NCI-H1436 (cell line): ENCODE results near the gene IFNAR1.

Experiments
- DNase-seq: peaks from one replicate; lab custom pipeline; 2025; lab: John Stamatoyannopoulos, UW

Gene IFNAR1

DNA sequence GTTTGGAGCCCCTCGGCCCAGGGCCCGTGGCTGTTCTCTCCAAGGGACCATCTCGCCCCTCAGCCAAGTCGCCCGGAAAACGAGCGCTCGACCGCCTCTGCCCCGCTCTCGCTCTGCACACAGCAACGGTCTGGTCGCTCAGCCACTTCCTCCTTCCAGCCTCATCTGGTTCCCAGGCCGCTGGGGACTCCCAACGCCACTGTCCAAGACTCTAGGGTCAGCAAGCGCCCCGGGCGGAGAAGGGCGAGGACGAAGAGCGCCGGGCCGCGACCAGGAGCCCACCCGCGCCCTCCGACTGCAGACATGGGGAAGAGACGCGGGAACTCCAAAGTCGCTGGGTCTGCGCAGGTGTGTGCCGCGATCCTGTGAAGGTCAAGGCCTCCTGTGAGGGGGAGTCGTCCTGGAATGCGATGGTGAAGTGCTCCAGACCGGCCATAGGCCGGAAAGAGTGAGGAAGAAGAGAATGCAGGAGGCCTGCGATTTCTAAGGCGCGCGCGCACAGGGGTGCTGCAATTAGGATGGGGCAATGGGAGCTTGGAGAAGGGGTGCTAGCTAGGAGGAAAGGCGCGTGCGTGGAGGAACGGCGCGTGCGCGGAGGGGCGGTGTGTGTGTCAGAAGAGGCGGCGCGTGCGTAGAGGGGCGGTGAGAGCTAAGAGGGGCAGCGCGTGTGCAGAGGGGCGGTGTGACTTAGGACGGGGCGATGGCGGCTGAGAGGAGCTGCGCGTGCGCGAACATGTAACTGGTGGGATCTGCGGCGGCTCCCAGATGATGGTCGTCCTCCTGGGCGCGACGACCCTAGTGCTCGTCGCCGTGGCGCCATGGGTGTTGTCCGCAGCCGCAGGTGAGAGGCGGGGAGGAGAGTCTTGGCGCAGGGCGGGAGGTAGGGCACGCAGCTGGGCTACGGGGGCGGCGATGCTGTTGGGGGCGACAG lies at the start of gene IFNAR1:
Gene IFNAR1, plus strand, starts transcription at position 680 of the 931 bp plus-strand sequence. Its CDS starts 86 bp downstream, at position 766.
- DNase-seq, result peak; percentile 98

DNA sequence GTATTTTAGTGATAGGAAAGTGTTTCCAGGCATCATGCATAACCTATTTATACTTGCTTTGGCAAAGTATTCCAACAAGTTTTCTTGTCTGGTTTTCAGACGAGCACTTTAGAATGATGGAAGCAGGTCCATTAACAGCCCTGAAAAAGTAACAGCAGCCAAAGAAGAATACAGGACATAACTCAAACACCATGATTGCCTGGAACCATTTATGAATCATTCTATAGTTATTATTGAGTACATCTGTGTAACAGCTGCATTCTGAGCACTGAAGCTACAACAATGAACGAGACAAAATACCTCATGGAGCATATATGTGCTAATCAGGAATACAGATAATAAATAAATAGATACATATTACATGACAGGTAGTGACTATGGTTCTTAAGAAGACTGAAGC lies 46.0 kb upstream of the IFNAR1 start:
- no peak for DNase-seq

DNA sequence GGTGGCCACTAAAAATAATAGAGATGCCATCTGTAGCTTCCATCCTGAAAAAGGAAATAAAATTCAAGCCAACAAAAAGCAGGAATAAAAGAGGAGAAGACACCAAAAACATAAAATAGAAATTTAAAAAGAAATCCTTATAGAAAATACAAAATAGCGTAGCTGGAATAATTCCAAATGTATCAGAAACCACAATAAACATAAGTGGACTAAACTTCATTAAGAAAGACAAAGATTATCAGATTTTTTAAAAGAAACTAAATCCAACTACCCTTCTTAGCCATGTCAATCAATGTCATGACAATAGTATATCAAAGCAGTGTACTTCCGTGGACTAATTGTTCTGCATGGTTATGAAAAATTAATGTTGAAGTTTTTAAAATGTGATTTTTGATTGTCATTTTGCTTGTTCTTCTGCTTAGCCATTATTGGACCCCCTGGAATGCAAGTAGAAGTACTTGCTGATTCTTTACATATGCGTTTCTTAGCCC lies 45.4 kb upstream of the IFNAR1 start:
- no peak for DNase-seq

DNA sequence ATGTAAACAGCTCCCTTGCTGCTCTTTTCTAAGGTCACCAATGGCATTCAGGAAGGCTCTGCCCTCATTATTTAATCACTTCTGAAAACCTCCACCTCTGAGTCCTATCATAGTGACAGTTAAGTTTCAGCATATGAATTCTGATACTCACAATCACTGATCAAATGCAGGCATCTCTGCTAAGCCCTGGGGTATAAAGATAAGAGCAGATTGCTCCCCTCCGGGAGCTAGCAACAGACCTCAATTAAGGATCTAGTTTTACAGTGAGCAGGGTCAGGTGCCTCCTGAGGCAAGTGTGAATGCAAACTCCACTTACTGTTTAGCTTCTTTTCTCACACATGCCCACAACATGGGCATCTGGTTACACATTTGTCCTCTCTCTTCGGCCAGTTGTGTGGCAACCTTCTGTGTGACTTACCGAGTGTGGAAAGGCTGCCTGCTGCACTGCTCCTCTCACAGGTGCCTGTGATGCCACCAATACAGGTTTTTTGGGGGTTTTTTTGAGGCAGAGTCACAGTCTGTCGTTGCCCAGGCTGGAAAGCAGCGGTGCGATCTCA lies 43.6 kb upstream of the IFNAR1 start:
- DNase-seq, result no peak

DNA sequence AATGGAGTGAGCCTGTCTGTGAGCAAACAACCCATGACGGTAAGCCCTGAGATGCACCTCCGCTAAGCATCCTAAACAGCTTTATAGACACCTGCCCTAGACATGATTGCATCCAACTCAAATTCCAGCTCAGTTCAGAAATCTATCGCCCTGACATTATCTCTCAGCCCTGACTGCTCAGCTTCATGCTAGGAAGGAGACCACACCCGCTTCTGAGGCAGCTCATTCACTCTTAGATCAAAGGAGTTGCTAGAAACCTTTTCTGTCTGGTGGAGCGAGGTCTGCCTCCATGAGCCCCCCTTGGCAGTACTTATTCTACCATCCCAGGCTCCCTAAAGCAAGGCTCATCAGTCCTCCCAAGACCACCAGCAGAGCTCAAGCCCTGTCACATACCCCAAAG lies 41.6 kb upstream of the IFNAR1 start:
- DNase-seq, result no peak

DNA sequence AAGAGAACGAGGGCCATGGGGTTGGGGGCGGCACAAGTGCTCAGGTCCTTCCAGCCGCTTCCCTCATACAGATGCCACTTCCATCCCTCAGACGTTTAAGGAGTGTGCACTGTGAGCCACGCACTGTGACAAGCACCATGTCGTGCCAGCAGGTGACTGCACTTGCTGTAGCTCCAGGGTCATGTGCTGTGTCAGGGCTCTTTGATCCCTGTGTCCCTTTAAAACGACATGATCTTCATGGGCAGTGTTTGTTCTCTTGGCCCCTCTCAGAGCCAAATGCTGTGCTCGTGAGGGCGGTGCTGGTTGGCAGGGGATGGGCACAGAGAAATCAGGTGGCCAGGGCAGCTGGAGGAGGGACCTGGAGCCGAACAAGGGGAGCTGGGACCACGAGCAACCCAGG lies 38.7 kb upstream of the IFNAR1 start:
- DNase-seq, result no peak

DNA sequence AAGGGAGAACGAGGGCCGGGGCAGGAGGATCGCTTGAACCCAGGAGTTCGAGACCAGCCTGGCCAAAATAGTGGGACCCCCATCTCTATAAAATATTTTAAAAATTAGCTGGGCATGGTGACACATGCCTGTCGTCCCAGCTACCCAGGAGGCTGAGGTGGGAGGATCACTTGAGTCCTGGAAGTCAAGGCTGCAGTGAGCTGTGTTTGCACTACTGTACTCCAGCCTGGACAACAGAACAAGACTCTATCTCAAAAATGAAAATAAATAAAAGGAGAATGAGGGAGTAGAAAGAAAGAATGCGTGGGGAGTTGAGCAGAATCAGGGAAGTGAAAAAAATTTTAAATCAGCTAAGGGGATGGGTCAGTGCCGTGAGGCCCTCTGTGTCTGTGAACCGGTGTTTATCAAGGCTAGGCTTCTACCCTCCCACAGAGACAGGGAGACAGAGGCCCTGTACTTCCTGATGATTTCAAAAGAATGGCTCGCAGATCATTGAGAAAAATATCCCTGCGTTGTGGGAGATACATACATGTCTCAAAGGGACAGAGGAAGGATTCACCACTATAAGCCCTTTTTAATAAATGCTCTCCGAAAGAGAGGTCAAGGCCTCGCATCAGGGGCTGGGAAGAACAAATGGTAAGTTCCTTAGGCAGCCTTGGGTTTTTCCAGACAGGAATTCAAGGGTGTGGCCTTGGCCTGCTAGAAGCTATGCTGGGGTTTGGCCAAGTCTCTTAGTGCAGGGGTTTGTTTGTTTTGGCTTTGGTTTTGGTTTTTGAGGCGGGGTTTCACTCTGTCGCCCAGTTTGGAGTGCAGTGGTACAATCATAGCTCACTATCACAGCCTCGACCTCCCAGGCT lies 37.9 kb upstream of the IFNAR1 start:
- no peak for DNase-seq

DNA sequence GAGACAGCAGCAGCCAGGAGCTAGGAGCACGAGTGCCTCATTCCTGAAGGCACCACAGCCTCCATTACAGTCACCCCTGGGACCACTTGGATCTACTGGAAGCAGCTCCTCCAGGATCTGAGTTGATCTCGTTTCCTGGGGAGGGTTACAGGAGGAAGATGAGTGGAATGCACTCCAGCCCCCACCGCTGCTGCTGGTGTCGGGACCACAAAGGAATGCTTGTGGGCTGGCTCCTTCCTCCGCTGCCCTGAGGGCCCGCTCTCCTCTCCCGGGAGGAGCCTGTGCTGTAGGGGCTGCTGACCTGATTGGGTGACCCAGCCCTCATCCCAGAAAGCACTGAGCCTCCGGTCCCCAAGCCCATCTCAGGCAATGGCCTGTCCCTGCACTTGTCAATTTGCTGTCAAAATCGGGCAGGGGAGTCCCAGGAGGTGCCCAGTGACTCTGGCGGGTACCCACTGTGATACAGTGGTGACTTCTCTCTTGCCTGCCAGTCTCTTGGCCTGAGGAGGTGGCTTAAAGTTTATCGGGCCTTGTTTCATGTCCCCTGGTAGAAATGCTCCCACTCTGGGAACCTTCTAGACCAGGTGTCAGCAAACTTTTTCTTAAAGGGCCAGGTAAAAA lies 35.5 kb upstream of the IFNAR1 start:
- DNase-seq, result no peak

DNA sequence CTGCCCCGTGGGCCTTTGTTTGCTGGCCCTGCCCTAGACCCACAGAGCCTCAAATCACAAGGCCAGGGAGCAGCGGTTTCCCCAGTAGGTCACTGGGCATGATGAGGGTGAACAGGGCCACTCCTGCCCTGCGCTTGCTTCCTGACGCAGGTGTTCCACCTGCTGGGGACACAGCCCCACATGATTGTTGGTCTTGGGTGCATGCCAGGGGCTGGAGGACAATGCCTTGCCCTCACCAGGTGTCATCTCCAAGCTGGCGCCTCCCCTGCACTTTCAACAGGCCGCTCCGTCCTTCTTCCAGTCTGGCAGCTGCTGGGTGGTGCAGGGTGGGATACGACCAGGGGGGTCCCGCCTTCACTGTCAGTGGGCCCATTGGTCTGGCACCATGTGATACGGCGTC lies 34.3 kb upstream of the IFNAR1 start:
- DNase-seq, result no peak

DNA sequence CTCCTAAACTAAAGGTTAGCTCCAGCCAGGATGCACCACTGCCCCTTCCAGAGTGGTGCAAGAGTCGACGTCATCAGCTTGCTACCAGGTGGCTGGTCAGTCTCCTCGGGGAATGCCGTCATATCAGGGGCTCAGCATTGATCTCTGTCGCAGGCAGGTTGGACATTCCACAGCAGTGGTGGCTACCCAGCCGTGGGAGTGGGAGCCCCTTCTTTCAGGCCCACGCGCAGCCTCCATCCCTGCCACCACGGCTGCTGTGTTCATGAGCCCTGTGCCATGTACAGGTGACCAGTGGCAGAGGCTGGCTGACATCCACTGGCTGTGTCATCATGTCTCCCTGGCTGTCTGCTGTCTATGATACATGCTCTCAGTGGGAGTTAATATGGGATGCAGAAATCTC lies 33.1 kb upstream of the IFNAR1 start:
- DNase-seq, result no peak

DNA sequence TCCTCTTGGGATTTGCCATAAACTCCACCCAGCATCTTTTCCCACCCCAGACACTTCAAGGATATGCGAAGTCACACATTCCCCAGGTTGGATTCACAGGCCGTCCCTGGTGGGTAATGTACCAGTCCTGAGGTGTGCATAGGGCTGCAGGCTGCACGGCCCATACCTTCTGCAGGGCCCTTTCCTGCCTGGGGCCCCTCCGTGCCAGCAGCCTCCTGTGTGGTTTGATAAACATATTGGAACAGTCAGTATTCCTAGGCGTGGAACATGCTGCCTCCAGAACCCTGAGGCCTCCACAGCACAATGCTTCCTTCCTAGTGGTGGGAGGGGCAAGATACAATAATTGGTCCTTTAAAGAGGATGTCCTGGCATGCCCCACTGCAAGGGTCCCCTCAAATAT lies 32.0 kb upstream of the IFNAR1 start:
- no peak for DNase-seq

DNA sequence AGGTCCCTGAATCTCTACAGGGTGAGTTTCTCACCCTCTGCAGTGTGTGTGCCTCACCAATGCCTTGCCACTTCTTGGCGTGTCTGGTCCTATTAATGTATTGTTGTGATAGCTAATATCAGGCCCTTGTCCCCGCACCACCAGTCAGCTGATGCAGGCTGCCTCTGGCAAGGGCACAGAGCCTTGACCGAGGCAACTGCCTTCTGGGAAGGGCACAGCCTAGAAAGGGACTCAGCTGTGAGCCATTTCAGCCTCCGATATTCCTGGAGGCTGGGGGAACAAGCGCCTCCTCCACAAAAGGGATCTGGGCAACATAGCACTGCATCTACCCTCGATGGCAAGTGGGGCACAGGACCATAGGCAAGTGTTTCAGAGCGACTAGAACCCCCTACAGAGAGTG lies 31.6 kb upstream of the IFNAR1 start:
- no peak for DNase-seq

DNA sequence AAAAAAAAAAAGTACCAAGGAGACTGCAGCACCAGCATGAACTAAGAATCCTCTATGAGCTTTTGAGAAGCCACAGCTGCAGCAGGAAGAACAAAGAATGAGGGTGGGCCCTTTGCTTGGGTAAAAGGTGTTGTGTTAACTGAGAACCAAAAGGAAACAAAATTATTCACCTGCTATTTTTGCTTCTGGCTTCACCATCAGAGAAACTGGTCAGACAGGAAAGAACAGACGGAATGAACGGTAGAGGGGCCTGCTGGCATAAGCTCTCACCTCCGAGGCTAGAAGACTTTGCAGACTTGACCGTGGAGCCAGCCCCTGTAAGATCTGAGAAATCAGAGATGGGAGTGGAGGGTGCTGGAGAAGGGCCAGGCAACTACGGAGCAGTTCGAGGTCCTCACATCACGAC lies 31.0 kb upstream of the IFNAR1 start:
- no peak for DNase-seq

DNA sequence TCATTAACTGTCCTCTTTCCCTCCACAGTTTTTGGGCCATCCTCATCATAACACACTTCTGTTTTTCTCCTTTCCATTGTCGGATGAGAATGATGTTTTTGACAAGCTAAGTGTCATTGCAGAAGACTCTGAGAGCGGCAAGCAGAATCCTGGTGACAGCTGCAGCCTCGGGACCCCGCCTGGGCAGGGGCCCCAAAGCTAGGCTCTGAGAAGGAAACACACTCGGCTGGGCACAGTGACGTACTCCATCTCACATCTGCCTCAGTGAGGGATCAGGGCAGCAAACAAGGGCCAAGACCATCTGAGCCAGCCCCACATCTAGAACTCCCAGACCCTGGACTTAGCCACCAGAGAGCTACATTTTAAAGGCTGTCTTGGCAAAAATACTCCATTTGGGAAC lies 28.6 kb upstream of the IFNAR1 start:
- DNase-seq, result no peak

DNA sequence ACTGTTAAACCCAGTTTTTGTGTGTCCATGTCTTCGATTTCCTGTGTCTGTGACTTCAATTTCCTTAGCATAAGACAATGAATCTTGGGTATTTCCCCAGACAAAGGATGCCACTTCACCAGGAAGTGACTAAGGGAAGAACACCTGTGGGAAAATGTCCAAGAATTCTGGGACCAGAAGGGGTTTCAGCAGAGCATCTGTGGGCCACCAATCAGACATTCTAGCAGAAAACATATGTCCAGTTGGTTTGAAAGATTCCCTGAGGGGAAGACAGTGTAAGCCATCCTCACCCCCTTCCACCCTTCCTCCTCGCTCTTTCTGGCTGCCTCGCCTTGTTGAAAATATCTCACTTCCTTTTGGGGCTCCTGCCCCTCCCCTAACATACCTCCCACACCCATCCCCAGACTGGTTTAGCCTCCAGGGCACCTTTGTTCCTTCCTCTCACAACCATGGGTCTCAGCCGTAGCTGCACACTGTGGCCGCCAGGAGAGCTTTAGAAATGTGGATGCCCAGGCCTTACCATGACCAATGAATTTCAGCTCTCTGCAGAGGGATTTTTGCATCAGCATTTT lies 25.5 kb upstream of the IFNAR1 start:
- DNase-seq, result no peak

DNA sequence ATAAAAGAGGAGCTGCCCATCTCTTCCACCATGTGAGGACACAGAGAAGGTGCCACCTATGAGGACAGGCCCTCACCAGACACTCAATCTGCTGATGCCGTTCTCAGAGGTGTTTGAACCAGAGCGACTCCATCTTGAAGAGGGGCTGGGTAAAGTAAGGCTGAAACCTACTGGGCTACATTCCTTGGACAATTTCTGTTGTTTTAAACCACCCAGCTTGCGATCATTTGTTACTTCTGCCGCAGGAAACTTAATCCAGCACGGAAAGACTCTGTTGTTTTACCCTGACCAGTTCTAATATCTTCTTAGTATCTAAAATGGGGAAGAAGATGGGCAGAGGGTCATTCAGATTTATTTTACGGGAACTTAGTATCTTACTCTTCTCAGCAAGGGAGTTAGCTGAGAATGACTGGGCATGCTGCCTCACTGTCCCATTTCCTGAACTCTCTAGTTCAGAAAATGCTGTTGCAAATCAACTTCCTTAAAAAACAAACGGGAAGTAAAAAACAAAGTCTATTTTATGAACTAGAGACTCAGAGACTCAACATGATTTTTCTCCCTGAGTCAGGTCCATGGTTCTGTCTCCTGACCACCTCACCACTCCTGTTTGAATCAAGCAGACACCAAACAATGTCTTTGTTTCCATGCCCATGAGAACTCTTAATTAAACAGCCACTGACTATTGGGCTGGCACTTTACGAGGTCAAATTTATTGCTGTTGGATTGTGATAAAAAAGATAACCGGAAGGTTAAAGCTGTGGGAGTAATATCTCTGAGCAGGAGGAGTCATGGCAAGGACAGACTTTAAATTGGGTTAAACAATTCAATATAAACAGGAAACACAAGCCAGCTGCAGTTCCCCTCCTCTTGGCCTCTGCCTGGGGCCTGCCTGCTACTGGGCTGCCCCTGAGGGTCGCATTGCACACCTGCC lies 23.8 kb upstream of the IFNAR1 start:
- DNase-seq, result no peak

DNA sequence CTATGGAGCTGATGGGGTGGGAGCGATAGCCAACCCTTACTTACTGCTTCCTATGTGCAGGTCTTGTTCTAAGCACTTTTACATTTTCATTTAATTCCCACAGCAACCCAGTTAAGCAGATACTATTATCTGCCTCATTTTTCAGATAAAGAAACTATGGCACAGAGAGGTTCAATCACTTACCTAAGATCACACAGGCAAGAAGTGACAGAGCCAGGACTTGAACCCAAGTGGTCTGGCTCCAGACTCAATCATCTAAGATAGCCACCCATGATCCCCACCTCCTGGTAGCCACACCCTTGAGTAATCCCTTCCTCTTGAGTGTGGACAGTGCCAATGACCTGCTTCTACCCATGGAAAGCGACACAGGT lies 23.2 kb upstream of the IFNAR1 start:
- no peak for DNase-seq

DNA sequence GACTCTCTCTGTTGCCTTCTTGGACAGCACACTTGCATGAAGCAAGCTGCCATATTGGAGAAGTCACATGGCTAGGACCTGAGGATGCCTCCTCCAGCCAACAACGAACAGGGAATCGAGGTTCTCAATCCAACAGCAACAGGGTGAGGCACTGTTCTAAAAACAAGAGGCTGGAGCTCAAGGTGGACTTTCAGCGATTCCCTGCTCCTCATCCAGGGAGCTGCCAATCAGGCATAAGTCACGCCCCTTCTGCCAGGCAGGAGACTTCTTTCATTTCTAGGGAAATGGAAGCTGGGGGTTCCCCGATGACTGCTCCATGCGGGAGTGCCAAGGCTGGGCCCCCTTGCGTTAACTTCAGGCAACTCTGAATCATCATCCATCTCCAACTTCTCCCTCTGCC lies 22.7 kb upstream of the IFNAR1 start:
- no peak for DNase-seq

DNA sequence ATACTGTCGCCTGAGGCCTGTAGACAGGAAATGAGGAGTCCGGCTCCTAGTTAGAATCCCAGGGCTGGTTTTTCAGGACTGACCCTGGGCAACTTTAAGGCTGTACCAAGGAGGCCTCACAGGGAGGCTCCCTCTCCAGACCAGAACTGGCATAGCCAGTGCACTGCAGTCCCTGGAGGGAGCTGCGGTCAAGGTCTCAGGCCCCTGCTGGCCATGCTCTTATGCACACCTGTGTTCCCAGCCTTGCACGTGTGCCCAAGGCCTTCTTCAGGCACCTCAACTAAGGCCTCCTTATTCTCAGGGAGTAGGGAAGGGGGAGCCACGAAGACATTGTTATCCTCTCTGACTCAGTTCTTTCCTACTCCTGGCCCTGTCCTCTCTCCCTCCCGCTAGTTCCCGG lies 22.0 kb upstream of the IFNAR1 start:
- no peak for DNase-seq

DNA sequence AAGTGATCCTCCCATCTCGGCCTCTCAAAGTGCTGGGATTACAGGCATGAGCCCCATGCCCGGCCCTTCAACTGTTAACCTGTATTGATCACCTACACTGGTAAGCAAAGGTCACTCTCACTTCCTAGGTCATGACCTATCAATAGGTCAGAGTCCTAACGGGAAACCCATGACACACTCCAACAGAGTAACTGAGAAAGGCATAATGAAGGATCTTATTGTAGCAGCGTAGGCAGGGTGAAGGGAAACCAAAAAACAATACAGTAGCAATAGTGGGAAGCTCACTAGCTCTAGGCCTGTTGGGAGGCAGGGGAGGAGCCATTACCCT lies 19.5 kb upstream of the IFNAR1 start:
- DNase-seq, result no peak

DNA sequence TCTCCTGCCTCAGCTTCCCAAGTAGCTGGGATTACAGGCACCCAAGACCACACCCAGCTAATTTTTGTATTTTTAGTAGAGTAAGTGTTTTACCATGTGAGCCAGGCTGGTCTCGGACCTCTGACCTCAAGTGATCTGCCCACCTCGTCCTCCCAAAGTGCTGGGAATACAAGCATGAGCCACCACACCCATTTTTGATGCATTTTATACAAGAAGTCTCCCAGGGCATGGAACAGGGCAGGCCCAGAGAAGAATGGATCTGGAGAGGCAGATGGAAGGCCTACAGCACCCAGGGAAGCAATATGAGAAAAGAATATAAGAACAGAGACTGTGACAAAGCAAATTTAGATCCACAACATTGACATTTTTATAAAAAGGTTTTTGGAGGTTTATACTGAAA lies 18.8 kb upstream of the IFNAR1 start:
- DNase-seq, result no peak
